HG03432 (cell line): ENCODE measurements around the gene KREMEN2.
"Not testable (repeated sequence)": the region's sequence is repeated elsewhere in the genome, so short reads cannot be mapped to it uniquely, and the experiment has no call there.

ENCODE experiments used
- ATAC-seq: cut with Tn5 transposase; IDR thresholded peaks from one replicate; pipeline ENCODE4 v1.9.1; 2021; ENCODE audit warnings: mild to moderate bottlenecking, moderate library complexity; ENCODE audit not compliant: unreplicated experiment

KREMEN2 gene

DNA sequence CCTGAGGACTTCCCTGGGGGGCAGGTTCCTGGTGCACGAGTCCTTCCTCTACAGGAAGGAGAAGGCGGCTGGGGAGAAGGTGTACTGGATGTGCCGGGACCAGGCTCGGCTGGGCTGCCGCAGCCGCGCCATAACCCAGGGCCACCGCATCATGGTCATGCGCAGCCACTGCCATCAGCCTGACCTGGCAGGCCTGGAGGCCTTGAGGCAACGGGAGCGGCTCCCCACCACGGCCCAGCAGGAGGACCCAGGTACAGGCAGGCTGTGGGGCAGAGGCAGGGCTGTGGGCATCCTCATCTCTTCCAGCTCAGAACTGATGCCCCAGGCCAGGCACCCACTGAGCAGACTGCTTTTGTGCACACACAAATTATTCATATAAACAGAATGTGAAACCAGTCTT is 25.9 kb upstream of the KREMEN2 start:
- no peak for ATAC-seq

DNA sequence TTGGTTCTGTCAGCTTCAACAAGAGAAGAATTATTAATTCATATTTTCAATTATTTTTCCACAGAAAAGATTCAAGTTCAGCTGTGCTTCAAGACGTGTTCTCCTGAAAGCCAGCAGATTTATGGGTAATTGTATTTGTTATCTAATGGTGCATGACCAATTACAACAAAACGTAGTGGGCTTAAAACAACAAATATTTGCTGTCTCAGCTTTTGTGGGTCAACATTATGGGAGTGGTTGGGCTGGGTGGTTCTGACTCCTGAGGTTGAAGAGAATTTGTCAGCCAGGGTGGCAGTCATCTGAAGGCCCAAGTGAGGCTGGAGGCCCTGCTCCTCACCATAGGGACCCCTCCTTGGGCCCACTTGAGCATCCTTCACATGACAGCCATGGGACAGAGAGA is 24.1 kb upstream of the KREMEN2 start:
- ATAC-seq: no peak

DNA sequence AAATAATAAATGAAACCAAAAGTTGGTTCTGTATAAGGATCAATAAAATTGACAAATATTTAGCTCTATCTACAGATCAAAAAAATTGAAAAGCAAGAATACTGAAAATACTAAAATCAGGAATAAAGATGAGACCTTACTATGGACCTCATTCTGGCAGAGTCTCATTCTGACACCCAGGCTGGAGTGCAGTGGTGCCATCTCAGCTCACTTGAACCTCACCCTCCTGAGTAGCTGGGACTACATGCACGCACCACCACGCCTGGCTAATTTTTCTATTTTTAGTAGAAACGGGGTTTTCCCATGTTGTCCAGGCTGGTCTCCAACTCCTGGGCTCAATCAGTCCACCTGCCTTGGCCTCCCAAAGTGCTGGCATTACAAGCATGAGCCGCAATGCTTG is 22.0 kb upstream of the KREMEN2 start:
- ATAC-seq: no peak

DNA sequence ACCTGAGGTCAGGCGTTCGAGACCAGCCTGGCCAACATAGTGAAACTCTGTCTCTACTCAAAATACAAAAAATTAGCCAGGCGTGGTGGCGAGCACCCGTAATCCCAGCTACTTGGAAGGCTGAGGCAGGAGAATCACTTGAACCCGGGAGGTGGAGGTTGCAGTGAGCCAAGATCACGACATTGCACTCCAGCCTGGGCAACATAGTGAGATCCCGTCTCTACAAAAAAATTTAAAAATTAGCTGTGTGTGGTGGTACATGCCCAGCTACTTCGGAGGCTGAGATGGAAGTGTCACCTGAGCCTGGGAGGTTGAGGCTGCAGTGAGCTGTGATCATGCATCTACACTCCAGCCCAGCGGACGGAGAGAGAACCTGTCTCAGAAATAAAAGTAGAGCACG is 20.4 kb upstream of the KREMEN2 start:
- not testable (repeated sequence) for ATAC-seq

DNA sequence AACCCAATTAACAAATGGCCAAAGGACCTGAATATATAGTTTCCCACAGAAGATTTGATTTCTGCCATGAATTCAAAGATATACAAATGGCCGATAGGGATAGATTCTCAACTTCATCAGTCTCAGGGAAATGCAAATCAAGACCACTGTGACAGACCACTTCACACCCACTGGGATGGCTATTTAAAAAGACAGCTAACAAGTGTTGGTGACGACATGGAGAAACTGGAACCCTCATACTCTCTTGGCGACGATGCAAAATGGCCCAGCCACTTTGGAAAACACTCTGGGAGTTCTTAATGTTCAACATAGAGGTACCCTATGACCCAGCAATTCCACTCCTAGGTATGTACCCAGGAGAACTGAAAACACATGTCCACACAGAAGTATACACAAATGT is 17.4 kb upstream of the KREMEN2 start:
- no peak for ATAC-seq

DNA sequence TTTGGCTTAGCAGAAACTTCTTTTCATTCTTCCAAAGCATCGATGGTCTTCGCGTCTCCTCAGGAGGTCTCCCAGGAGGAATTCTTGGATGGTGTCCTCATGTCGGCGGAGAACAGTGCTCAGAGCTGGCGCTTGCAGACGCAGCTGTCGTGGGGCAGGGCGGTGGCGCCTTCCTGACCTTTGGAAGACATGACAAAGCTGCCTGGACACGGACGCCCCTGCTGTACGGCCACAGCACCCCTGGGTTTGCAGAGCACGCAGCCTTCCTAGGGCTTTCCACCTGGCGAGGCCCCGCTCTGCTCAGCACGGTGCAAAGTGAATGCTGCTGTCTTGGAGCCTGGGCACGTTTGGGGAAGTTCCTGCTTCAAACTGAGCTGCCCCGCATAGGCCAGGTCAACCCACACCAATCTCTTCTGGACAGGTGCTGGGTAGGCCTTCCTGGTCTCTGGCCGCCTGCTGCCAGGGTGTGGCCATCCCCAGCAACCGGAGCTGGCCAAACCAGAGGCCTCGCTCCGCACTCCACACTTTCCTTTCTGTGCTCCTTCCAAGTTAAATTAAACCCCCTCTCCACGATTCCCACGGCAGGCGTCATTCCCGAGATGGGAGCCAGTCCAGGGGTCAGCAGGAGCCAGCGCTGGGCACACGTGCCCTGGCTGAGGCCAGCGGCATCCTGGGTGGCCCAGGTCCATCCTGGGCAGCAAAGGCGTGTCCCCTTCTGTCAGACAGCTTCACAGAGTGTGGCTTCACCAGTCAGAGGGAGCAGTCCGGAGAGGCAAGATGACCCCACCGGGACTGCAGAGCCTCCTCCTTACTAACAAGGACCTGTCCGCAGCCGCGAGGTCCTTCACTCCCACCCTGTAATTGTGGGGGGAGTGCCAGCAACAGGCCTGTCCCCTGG is 15.0 kb upstream of the KREMEN2 start:
- no peak for ATAC-seq

DNA sequence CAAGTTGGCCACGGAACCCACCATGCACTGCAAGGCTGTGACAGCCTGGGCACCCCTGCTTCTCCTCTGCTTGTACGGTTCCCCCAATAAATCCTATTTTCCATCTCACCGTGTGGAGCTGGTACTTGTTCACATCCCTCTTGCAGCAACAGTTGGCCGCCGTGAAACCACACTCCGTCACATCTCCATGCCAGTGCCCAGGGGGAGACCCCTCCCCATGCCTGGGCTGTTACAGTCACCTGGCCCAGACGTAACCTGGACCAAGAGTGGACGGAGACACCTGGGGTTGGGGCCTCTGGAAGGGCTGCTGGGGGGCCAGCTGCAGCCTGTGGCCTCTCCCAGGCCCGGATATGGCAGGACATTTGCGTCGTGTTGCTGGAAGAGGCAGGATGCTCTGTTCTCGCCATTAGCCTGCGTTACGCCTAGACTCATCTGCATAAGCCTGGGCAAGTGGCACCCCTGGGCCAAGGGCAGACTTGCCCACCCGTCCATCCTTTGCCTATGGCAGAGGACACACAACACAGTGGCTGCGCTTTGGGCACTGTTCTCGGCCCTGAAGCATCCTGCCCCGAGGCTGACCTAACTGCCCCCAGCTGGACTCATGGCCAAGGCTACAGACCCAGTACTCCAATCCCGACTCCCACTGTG is 14.2 kb upstream of the KREMEN2 start:
- no peak for ATAC-seq

DNA sequence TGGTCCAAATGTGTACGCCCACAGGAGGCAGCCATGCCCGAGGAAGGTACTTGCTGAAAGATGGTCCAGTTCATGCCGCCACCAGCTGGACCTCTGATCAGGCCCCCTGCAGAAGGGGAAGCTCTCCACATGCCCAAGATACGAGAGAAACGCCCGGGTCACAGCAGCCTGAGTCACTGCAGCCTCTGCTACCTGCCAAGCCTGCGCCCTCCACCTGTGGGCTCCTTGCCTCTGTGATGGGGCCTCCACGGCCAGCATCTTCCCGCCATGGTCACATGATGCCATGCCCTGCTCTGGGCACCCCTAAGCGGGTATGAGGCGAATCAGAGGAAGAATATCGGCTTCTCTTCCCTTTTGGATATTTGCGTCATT is 13.7 kb upstream of the KREMEN2 start:
- ATAC-seq: no peak

DNA sequence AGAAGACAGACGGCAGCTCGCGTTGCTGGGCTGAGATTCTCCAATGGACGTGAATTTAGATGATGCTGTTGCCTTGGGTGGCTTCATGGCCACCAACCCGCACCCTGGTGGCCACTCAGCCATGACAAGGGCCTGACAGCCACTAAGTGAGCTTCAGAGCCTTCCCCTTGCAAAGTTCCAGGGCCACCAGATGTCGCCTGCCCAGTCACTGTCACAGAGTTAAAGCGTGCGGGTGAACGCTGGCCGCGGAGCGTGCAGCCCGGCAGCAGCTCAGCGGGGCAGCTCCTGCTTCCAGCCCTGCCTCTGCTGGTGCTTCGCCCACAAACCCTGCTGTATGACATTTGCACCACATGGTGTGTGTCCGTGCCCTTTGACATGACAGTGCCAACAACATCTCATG is 13.3 kb upstream of the KREMEN2 start:
- no peak for ATAC-seq

DNA sequence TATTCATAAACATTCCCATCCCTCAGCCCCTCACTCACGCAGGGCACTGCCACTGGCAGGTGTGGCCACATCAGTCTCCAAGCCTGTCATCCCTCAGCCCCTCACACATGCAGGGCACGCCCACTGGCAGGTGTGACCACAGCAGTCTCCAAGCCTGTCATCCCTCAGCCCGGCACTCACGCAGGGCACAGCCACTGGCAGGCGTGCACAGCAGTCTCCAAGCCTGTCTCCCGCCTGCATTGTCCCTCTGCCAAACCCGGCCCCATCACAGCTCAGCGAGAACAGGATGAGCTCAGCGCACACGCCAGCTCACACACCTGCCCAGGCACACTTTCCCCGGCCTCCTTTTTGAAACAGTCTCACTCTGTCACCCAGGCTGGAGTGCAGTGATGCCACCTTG is 11.4 kb upstream of the KREMEN2 start:
- ATAC-seq: no peak

DNA sequence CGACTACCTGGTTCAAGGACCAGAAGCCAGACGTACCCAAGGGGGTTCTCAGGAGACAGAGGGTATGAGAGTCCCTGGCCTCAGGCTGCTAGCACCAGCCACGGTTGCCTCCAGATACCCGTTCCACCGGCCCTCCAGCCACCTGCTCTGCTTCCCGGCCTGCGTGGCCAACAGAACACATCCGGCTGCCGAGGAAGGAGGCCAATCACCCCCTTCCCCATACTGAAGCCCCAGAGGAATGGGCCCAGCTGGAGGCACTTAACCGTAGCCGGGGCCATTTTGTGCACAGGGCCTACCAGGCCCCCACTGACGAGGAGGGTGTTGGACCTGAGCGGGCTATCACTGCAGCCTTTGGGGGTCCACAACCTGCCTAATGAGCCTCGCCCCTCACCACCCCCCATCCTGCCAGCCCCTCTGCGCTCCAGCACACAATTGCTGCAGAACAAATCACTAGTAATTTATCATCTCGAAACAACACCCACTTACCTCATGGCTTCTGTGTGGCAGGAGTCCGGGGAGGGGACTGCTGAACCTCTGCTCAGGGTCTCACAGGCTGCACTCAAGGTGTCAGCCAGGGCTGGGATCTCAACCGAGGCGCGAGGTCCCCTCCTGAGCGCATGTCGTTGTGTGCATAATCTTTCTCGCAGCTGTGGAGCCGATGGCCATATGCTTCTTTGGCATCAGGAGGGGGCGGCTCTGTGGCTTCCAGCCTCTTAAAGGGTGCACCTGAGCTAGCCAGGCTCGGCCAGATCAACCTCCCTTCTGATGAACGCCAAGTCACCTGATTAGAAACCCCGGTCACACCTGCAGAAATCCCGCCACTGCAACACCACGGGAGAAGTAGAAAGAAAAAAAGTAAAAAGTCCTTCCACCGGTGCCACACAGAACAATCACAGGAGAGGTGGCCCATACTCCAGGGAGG is 10.1 kb upstream of the KREMEN2 start:
- ATAC-seq: no peak

DNA sequence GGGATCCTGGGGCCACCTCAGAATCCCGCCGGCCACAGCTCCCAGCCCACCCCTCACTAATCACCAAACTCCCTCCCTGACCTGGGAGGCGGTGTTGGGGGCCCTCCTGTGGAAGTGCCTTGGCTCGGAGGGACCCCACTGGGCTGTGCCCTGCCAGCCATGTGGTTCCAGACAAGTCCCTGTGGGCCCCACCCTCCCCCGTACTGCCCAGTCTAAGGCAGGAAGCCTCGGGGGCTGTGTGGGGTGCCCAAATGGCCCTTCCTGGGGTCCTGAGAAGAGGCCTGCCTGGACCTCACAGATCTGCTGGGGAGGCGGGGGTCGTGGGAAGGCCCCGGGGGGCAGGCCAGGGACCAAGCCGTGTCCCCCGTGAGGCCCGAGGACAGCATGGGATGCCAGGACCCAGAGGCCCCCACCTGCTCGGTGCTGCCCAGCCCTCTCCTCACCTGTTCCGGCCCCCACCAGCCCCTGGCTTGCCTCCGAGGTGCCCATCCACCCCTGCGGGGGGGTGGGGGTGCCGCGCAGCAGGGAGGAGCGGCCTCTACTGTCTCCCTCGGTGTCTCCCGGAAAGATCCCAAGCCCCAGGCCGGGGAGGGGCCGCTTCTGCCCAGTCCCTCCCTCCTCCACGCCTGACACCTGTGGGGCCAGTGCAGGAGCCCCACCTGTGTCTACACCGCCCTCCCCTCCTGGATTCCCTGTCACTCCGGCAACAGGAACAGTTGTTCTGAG is 9.3 kb upstream of the KREMEN2 start:
- ATAC-seq: no peak

DNA sequence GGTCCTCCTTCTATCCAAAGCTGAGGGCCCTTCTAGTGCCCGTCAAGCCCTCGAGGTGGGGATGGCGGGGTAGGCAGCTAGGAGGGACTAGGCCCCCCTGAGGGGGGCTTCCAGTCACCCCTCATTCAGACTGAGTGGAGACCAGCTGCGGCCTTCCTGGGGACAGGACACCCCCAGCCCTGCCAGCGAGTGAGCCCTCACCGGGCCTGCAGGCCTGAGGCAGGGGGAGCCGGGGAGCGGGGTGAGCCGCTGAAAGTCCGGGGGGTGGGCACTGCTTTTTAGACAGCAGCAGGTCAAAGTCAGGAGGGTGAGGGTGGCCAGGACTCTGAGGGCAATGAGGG is 8.7 kb upstream of the KREMEN2 start:
- ATAC-seq: no peak

DNA sequence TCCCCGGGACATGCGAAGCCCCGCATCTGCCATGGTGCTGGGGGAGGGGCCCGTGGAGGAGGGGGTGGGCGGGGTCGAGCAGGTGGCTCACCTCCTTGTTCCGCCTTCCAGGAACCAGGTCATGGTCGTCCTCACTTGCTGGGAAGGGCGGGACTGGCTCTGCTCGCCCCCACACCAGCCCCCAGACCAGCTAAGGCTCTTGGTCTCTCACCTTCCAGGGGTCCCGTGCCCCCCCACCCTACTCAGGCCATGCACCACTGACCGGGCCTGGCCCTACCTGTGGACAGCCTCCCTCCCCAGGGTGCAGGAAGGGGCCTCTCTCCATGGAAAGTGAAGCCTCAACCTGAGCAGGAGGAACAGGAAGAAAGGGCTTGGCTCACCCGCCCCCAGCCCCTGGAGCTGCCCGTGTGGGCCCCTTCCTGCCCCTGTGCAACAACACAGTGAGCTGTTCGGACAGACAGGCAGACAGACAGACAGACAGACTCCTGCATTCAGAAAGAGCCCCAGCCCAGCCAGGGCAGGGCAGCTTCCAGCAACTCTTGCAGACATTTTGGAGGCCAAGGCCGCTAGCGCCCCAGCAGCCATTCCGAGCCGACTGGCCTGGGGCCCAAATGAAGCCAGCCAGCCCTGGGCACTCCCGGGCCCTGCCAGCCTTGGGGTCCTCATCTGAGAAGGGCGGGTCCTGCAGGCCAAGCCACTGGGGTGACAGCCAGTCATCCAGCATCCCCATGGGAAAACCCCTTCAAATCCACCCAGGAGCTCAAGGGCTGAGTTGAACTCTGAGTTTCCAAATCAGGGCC is 8.1 kb upstream of the KREMEN2 start:
- no peak for ATAC-seq

DNA sequence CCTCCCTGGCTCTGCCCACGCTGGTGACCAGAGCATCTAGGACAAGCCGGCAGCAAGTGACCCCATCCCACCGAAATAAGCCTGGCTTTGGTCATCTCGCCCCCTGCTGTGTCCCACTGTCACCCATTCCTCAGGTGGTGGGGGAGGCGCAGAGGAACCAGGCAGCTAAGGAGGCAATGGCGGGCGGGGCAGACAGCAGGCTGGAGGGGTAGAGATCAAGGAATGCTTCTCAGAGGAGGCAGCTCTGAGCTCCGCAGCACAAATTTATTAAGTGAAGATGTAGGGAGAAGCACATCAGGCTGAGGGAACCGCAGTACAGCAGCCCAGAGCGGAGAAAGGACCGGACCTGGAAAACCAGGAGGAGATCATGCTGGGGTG is 7.5 kb upstream of the KREMEN2 start:
- no peak for ATAC-seq

DNA sequence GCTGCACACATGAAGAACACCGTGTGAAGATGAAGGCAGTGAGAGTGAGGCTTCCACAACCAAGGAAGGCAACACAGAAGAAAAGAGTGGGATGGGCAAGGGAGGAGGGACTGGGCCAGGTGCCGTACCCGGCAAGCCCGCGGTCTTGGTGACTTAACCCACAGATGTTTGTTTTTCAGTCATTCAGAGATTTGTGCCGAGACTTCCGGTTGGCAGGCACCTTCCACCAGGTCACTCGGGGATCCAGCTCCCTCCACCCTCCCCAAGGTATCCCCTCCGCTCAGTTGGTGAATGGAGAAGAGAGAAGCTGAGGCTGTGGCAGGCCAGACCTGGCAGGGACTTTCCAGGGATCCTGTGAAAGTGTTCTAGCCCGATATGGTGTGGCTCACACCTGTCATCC is 4.9 kb upstream of the KREMEN2 start:
- no peak for ATAC-seq

DNA sequence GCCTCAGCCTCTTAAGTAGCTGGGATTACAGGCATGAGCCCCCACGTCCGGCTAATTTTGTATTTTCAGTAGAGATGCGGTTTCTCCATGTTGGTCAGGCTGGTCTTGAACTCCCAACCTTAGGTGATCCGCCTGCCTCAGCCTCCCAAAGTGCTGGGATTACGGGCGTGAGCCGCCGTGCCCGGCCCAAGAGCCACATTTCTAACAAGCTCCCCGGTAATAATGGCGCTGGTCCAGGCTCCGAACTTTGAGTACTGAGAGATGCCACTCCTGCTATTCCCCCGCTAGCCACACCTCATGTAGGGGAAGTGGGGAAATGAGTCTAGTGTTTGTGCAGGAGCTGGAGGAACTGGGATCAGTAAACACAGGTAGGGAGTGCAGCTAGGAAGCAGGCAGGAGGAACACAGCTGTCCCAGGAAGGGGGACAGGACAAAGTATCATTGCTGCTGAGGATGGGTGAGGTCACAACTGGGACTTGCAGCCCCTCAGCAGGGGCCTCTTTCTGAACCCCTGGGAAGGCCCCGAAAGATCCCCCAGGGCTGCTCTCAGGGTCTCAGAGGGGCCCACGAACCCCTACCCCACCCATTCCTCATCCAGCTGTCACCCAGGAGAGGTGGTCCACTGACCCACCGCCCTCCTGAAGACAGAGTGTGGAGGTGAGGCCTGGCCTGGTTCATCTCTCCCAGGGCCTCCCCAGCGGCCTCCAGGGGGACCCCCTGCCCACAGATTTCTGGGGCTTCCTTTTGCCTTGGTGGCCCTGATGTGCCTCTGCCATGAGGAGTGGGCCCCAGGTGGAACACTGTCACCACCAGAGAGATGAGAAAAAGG is 3.7 kb upstream of the KREMEN2 start:
- ATAC-seq: no peak

DNA sequence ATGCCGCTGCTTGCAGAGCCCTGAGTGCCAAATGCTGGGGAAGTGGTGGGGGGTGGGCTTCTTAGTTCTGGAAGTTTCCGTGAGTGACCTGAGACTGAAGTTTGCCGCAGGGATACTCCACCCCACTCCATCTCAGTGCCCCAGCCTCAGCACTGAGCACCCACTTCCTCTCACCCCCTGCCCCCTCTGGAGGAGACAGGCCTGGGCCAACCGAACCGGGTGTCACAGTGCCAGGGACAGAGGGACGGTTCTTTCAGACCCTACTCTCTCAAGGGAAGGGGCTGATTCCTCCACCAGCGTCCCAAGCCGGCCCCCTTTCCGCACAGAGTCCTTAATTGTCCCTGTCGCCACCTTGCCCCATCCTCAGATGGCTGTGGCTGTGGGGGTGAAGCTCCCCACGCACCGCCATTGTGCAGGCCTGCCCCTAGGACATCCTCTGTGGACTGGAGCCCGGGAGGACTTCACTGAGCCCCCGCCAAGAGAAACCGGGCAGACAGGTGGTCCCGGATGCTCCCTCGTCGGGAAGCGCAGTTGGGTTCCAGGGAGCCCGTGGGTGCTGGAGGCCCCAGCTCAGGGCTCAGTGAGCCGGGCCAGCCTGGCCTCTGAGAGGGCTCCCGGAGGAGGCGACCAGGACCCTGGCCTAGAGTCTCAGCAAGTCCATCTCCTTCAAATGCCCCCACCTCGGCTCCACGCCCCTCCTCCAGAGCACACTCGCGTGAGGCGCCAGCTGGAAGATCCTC is 1.6 kb upstream of the KREMEN2 start:
- ATAC-seq: no peak
